Measurements from ENCODE around the gene EMC10.
"Not testable (repeated sequence)": the region's sequence is repeated elsewhere in the genome, so short reads cannot be mapped to it uniquely, and the experiment has no call there.

EMC10 gene

GRCh38 chr19:50516964-50517703 is 40.8 kb downstream of the EMC10 start:
- no peak for DNase-seq

GRCh38 chr19:50517704-50518075 is 41.4 kb downstream of the EMC10 start:
- no peak for DNase-seq

- DNase-seq, result no peak
Observed at GRCh38 chr19:50518091-50519005, 42.0 kb downstream of the EMC10 start.

GRCh38 chr19:50519006-50519575 is 42.8 kb downstream of the EMC10 start:
- no peak for DNase-seq

GRCh38 chr19:50520822-50521465 is 44.6 kb downstream of the EMC10 start:
- DNase-seq, result no peak

- no peak for DNase-seq
Observed at GRCh38 chr19:50522881-50523280, 46.6 kb downstream of the EMC10 start.

- DNase-seq, result not testable (repeated sequence)
Observed at GRCh38 chr19:50528052-50528451, 51.7 kb downstream of the EMC10 start.

- no peak for DNase-seq
Observed at GRCh38 chr19:50531171-50531612, 54.9 kb downstream of the EMC10 start.

GRCh38 chr19:50532952-50533351 is 56.6 kb downstream of the EMC10 start:
- DNase-seq, result no peak

GRCh38 chr19:50534478-50534877 is 58.2 kb downstream of the EMC10 start:
- no peak for DNase-seq

GRCh38 chr19:50535672-50536187 is 59.4 kb downstream of the EMC10 start:
- DNase-seq, result no peak

- DNase-seq, result no peak
Observed at GRCh38 chr19:50536662-50537305, 60.5 kb downstream of the EMC10 start.

- DNase-seq, result no peak
Observed at GRCh38 chr19:50537306-50537685, 61.0 kb downstream of the EMC10 start.

GRCh38 chr19:50537769-50538230 is 61.5 kb downstream of the EMC10 start:
- DNase-seq, result peak; percentile 50
